Suprapubic skin (tissue), 4 donors: ENCODE results near the gene TMEM101.

Experiments
- POLR2A ChIP-seq, 2 donors: fragments of 450-650 bp; IDR thresholded peaks; one replicate each; pipeline ENCODE4 v1.6.1; 2017; ENCODE audit warnings: antibody characterized with exemption in 2 of 2, mild to moderate bottlenecking in 2 of 2, moderate library complexity in 2 of 2
- POLR2AphosphoS5 ChIP-seq, 3 donors: sonication (generic); formaldehyde crosslinking; IDR thresholded peaks; one replicate each; pipeline ENCODE4 v1.6.1; 2017; ENCODE audit warnings: antibody characterized with exemption in 3 of 3
- TF ChIP-seq, protein P1 (sequence below), 2 donors: fragments of 200-600 bp in 1 of 2; fragments of 450-650 bp in 1 of 2; sonication (generic) in 1 of 2; IDR thresholded peaks; one replicate each; pipeline ENCODE4 v1.5.1; 2016 to 2019; ENCODE audit warnings: antibody characterized with exemption in 2 of 2, mild to moderate bottlenecking in 1 of 2, moderate library complexity in 1 of 2

DNA sequence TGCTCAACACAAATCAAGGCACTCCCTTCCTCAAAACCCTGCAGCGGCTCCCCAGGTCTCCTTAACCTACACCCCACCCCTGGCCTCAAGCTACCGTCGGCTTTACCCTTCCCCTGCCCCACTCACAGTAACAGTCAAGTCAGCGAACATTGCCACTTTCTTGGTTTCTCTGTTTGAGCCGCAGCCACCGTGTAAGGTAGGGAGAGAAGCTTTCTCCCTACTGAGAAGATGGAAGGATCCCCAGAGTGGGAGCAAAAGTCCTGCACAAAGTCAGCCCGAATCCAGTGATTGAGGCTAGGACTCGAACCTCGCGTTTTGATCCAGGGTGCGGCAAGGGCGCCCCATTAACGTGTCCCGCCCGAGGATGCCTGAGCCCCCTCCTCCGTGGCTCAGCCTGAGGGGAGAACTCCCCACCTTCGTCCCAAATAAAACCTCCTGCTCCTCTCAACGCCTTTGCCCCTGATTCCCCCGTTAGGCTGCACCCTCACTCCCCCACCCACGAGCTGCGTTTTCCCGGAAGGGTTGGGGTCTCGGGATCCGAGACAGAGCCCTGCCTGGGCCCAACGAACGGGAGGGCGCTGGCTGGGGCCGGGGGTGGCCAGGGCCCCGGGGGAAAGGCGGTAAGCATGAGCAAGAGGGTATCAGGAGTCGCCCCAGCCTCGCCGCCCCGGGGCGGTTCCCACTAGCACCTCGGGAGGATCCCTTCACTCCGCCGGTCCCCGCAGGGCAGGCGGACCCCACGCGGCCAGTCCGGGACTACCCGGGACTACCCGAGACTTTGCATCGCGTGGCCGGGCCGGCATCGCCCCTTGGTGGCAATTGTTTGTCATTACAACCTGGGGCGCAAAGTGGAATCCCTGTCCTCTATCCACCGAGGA is 20.3 kb downstream of the TMEM101 start:
- no peak for TF ChIP-seq POLR2A (IDR thresholded peaks at IDR 0.05)
- TF ChIP-seq, protein P1, sequence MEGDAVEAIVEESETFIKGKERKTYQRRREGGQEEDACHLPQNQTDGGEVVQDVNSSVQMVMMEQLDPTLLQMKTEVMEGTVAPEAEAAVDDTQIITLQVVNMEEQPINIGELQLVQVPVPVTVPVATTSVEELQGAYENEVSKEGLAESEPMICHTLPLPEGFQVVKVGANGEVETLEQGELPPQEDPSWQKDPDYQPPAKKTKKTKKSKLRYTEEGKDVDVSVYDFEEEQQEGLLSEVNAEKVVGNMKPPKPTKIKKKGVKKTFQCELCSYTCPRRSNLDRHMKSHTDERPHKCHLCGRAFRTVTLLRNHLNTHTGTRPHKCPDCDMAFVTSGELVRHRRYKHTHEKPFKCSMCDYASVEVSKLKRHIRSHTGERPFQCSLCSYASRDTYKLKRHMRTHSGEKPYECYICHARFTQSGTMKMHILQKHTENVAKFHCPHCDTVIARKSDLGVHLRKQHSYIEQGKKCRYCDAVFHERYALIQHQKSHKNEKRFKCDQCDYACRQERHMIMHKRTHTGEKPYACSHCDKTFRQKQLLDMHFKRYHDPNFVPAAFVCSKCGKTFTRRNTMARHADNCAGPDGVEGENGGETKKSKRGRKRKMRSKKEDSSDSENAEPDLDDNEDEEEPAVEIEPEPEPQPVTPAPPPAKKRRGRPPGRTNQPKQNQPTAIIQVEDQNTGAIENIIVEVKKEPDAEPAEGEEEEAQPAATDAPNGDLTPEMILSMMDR (IDR thresholded peaks at IDR 0.05): peak; percentile 55 to 92
- no peak for TF ChIP-seq POLR2AphosphoS5 (IDR thresholded peaks at IDR 0.05)
